SK-N-SH (cell line): ENCODE measurements around the gene ABCC4. TPM values are rescaled to one million over a fixed set of nuclear protein-coding genes. Genes with fewer than 3 reads are reported as not detected.

ENCODE experiments used
- CTCF ChIA-PET: fragments of 300-600, 350-600 bp; formaldehyde crosslinking; extraction: SDS; loops from one replicate; lab custom pipeline; 2021; lab: Yijun Ruan, JAX
- POLR2A ChIA-PET: fragments of 350-600 bp; sonication (Branson Sonifier 250); formaldehyde crosslinking; extraction: SDS; loops from one replicate; lab custom pipeline; 2020; ENCODE audit warnings: antibody characterized with exemption, inconsistent platforms; lab: Yijun Ruan, JAX
- DNase-seq: peaks from one replicate; pipeline ENCODE4 v3.0.0; 2012
- H2AFZ ChIP-seq: fragments of 200-600 bp; sonication (generic); 2 replicates; pipeline ENCODE4 v1.8.1; 2016; ENCODE audit warnings: antibody characterized with exemption, mild to moderate bottlenecking, low read depth
- H3F3A ChIP-seq: fragments of 200-600 bp; sonication (generic); replicated peaks from 2 replicates; pipeline ENCODE3; 2016; ENCODE audit warnings: antibody characterized with exemption, mild to moderate bottlenecking; ENCODE audit not compliant: insufficient read depth
- H3K27ac ChIP-seq, 2 experiments: fragments of 200-500 bp in 1 of 2; fragments of 200-600 bp in 1 of 2; sonication (Bioruptor generic) in 1 of 2; sonication (generic), shearing (Covaris generic) in 1 of 2; 2 replicates each; pipeline versions ENCODE4 v1.5.1 to v1.6.1; 2014 to 2016; ENCODE audit warnings: low read depth in 2 of 2, inconsistent platforms in 1 of 2, low read length in 1 of 2, mild to moderate bottlenecking in 1 of 2, mixed read lengths in 1 of 2
- H3K27me3 ChIP-seq: fragments of 200-600 bp; sonication (generic), shearing (Covaris generic); 2 replicates; pipeline ENCODE4 v1.6.1; 2016; ENCODE audit warnings: mixed run types; ENCODE audit not compliant: insufficient read depth
- H3K36me3 ChIP-seq, 2 experiments: fragments of 200-500 bp in 1 of 2; fragments of 200-600 bp in 1 of 2; sonication (Bioruptor generic) in 1 of 2; sonication (generic) in 1 of 2; replicated peaks in 1 of 2; 2 replicates each; pipeline versions ENCODE3 to v1.5.1; 2014 to 2016; ENCODE audit warnings: low read length in 1 of 2, mild to moderate bottlenecking in 1 of 2; ENCODE audit not compliant: insufficient read depth in 2 of 2, control insufficient read depth in 1 of 2
- H3K4me1 ChIP-seq, 2 experiments: fragments of 200-500 bp in 1 of 2; fragments of 200-600 bp in 1 of 2; sonication (Bioruptor generic) in 1 of 2; sonication (generic), shearing (Covaris generic) in 1 of 2; 2 replicates each; pipeline versions ENCODE4 v1.5.1 to v1.6.1; 2014 to 2016; ENCODE audit warnings: low read depth in 1 of 2, low read length in 1 of 2, mixed run types in 1 of 2; ENCODE audit not compliant: insufficient read depth in 2 of 2, control insufficient read depth in 1 of 2
- H3K4me2 ChIP-seq: fragments of 200-600 bp; sonication (generic), shearing (Covaris generic); 2 replicates; pipeline ENCODE4 v1.6.1; 2017; ENCODE audit warnings: mixed run types
- H3K4me3 ChIP-seq, 2 experiments: fragments of 200-500 bp in 1 of 2; fragments of 200-600 bp in 1 of 2; sonication (Bioruptor generic) in 1 of 2; sonication (generic), shearing (Covaris generic) in 1 of 2; 2 replicates each; pipeline versions ENCODE4 v1.5.1 to v1.8.1; 2014 to 2016; ENCODE audit warnings: low read depth in 2 of 2, inconsistent platforms in 1 of 2, low read length in 1 of 2, mild to moderate bottlenecking in 1 of 2, mixed read lengths in 1 of 2, moderate library complexity in 1 of 2
- H3K79me2 ChIP-seq: fragments of 200-600 bp; sonication (generic); 2 replicates; pipeline ENCODE4 v1.8.1; 2017; ENCODE audit warnings: mild to moderate bottlenecking; ENCODE audit not compliant: insufficient read depth
- H3K9ac ChIP-seq: fragments of 200-600 bp; sonication (generic); 2 replicates; pipeline ENCODE4 v1.6.1; 2017; ENCODE audit warnings: mixed run types
- H3K9me2 ChIP-seq: fragments of 200-600 bp; sonication (generic); 2 replicates; pipeline ENCODE4 v1.6.1; 2017; ENCODE audit warnings: mixed run types
- H3K9me3 ChIP-seq: fragments of 200-600 bp; sonication (generic); 2 replicates; pipeline ENCODE4 v1.6.1; 2017; ENCODE audit warnings: mixed run types, mild to moderate bottlenecking, moderate library complexity
- H4K20me1 ChIP-seq: fragments of 200-600 bp; sonication (generic); 2 replicates; pipeline ENCODE4 v1.6.1; 2017; ENCODE audit warnings: mild to moderate bottlenecking, mixed run types; ENCODE audit not compliant: insufficient read depth
- EP300 ChIP-seq, 2 experiments: IDR thresholded peaks; 2 replicates each; pipeline versions ENCODE4 v1.4.0 to v1.6.1; 2012; ENCODE audit warnings: borderline replicate concordance in 1 of 2, low read depth in 1 of 2, low read length in 1 of 2
- EZH2phosphoT487 ChIP-seq: fragments of 200-600 bp; sonication (generic); IDR thresholded peaks from 2 replicates; pipeline ENCODE4 v1.6.1; 2017; ENCODE audit warnings: low read depth, mixed run types, mild to moderate bottlenecking, antibody characterized with exemption, moderate library complexity, borderline replicate concordance
- FOSL2 ChIP-seq: IDR thresholded peaks from 2 replicates; pipeline ENCODE4 v1.4.0; 2012; ENCODE audit warnings: low read depth, mild to moderate bottlenecking, moderate library complexity, borderline replicate concordance
- FOXJ3 ChIP-seq: sonication (generic); formaldehyde crosslinking; IDR thresholded peaks from 2 replicates; pipeline ENCODE4 v1.5.1; 2020; ENCODE audit warnings: mild to moderate bottlenecking, missing genetic modification reagents
- FOXM1 ChIP-seq: IDR thresholded peaks from 2 replicates; pipeline ENCODE4 v1.4.0; 2012; ENCODE audit warnings: low read depth, mild to moderate bottlenecking
- GATA2 ChIP-seq: sonication (generic); formaldehyde crosslinking; IDR thresholded peaks from 2 replicates; pipeline ENCODE4 v1.5.0; 2020; ENCODE audit warnings: mild to moderate bottlenecking, missing genetic modification reagents
- RAD21 ChIP-seq: IDR thresholded peaks from 2 replicates; pipeline ENCODE4 v1.6.1; 2012; ENCODE audit warnings: mild to moderate bottlenecking, low read length
- RCOR1 ChIP-seq: fragments of 150-350 bp; IDR thresholded peaks from 2 replicates; pipeline ENCODE4 v1.6.1; 2017; ENCODE audit warnings: antibody characterized with exemption, low read length
- RFX5 ChIP-seq: IDR thresholded peaks from 2 replicates; pipeline ENCODE4 v1.6.1; 2012; ENCODE audit warnings: mild to moderate bottlenecking, improper control_type of control experiment, low read length
- SMC3 ChIP-seq: IDR thresholded peaks from 2 replicates; pipeline ENCODE4 v1.6.1; 2012; ENCODE audit warnings: low read depth, low read length, improper control_type of control experiment
- TAF1 ChIP-seq: IDR thresholded peaks from 2 replicates; pipeline ENCODE4 v1.6.1; 2012; ENCODE audit warnings: low read depth, mild to moderate bottlenecking, low read length, moderate library complexity, borderline replicate concordance
- USF1 ChIP-seq: IDR thresholded peaks from 2 replicates; pipeline ENCODE4 v1.4.0; 2012; ENCODE audit warnings: low read depth, borderline replicate concordance
- YY1 ChIP-seq: IDR thresholded peaks from 2 replicates; pipeline ENCODE4 v1.4.0; 2012; ENCODE audit warnings: low read depth, mild to moderate bottlenecking
- WGBS: methylation state at CpG from one replicate; pipeline ENCODE4 v1.1.6; 2017; ENCODE audit warnings: low lambda C conversion rate; 5-methylcytosine and 5-hydroxymethylcytosine counted together
- polyA plus RNA-seq, 3 experiments: library from polyadenylated mRNA; depleted of rRNA; stranded (reverse); fragments of >200 nt; gene quantifications; 2 replicates each; pipeline ENCODE4 v1.2.3, GENCODE V29; 2012
- TF ChIP-seq, protein P1 (sequence below): IDR thresholded peaks from 2 replicates; pipeline ENCODE4 v1.4.0; 2012; ENCODE audit warnings: low read depth, borderline replicate concordance
- TF ChIP-seq, protein P2 (sequence below): fragments of 200-600 bp; sonication (generic); IDR thresholded peaks from 2 replicates; pipeline ENCODE4 v1.6.1; 2017; ENCODE audit warnings: antibody characterized with exemption, mild to moderate bottlenecking, moderate library complexity
- TF ChIP-seq, protein P3 (sequence below): IDR thresholded peaks from 2 replicates; pipeline ENCODE4; 2012
- TF ChIP-seq, protein P4 (sequence below): IDR thresholded peaks from 2 replicates; pipeline ENCODE4 v1.6.1; 2012; ENCODE audit warnings: mild to moderate bottlenecking, low read depth, low read length, moderate library complexity

Gene ABCC4
- polyA plus RNA-seq, 1 of the 3 experiments (the other 2 are of a cell fraction) = 7.8 TPM

- Histone ChIP-seq H3K9ac (no peak overlapping the region), H3K4me2 (no peak overlapping the region), H3F3A (no peaks in the 10 kb centered on the region), H4K20me1 (no peaks in the 10 kb centered on the region), H3K36me3 (no peaks in the 10 kb centered on the region), H3K27ac (no peak overlapping the region), H3K9me3 (no peaks in the 10 kb centered on the region), H3K4me3 (no peak overlapping the region), H3K79me2 (no peaks in the 10 kb centered on the region), H3K9me2 (no peaks in the 10 kb centered on the region), H3K4me1 (no peaks in the 10 kb centered on the region), H3K27me3 (no peaks in the 10 kb centered on the region), H2AFZ (no peak overlapping the region)
- WGBS = 71% methylated on average over 3 of the region's 3 CpGs
- POLR2A ChIA-PET = no interaction called here
- no peak for TF ChIP-seq USF1
- CTCF ChIA-PET = no interaction called here
- DNase-seq = no peak
Observed at GRCh38 chr13:95343944-95344343, 42.7 kb upstream of the ABCC4 start.

DNA sequence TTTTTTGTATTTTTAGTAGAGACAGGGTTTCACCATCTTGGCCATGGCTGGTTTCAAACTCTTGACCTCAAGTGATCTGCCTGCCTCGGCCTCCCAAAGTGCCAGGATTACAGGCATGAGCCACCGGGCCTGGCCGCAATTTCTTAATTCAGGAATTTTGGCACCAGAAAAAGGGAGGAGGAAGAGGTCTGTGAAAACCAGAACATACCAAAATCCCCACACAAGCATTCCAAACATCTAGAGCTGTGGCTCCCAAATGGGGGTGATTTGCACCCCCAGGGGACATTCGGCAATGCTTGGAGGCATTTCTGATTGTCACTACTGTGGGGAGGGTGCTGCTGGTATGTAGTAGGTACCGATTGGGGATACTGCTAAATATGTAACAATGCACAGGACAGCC lies 40.2 kb upstream of the ABCC4 start:
- ChIA-PET CTCF (interaction anchor here (0.8 to 1.2 kb wide), 3 partner anchors 13 to 150 kb away, joined by 3 to 4 read pairs (median 3); no protein-coding TSS in a partner anchor), POLR2A (no interaction called here)
- Histone ChIP-seq H3K9ac (no peak overlapping the region), H3K4me1 (no peaks in the 10 kb centered on the region), H3K27ac (no peak overlapping the region), H4K20me1 (no peaks in the 10 kb centered on the region), H2AFZ (no peak overlapping the region), H3F3A (no peaks in the 10 kb centered on the region), H3K9me3 (no peaks in the 10 kb centered on the region), H3K4me2 (no peak overlapping the region), H3K27me3 (no peaks in the 10 kb centered on the region), H3K9me2 (no peaks in the 10 kb centered on the region), H3K79me2 (no peaks in the 10 kb centered on the region), H3K36me3 (no peaks in the 10 kb centered on the region), H3K4me3 (no peak overlapping the region)
- WGBS = 69% methylated on average over 5 of the region's 5 CpGs
- DNase-seq = no peak
- no peak for TF ChIP-seq SMC3
- TF ChIP-seq RAD21 = no peak
- TF ChIP-seq, protein P1, sequence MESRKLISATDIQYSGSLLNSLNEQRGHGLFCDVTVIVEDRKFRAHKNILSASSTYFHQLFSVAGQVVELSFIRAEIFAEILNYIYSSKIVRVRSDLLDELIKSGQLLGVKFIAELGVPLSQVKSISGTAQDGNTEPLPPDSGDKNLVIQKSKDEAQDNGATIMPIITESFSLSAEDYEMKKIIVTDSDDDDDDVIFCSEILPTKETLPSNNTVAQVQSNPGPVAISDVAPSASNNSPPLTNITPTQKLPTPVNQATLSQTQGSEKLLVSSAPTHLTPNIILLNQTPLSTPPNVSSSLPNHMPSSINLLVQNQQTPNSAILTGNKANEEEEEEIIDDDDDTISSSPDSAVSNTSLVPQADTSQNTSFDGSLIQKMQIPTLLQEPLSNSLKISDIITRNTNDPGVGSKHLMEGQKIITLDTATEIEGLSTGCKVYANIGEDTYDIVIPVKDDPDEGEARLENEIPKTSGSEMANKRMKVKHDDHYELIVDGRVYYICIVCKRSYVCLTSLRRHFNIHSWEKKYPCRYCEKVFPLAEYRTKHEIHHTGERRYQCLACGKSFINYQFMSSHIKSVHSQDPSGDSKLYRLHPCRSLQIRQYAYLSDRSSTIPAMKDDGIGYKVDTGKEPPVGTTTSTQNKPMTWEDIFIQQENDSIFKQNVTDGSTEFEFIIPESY = no peak
- no peak for TF ChIP-seq EP300 (IDR thresholded peaks at IDR 0.05; ENCODE audit: borderline replicate concordance in 1 of 2, low read depth in 1 of 2, low read length in 1 of 2)
- no peak for TF ChIP-seq RFX5
- TF ChIP-seq RCOR1 = no peak
- no peak for TF ChIP-seq GATA2 (CRISPR knock-in tag)
- TF ChIP-seq, protein P2, sequence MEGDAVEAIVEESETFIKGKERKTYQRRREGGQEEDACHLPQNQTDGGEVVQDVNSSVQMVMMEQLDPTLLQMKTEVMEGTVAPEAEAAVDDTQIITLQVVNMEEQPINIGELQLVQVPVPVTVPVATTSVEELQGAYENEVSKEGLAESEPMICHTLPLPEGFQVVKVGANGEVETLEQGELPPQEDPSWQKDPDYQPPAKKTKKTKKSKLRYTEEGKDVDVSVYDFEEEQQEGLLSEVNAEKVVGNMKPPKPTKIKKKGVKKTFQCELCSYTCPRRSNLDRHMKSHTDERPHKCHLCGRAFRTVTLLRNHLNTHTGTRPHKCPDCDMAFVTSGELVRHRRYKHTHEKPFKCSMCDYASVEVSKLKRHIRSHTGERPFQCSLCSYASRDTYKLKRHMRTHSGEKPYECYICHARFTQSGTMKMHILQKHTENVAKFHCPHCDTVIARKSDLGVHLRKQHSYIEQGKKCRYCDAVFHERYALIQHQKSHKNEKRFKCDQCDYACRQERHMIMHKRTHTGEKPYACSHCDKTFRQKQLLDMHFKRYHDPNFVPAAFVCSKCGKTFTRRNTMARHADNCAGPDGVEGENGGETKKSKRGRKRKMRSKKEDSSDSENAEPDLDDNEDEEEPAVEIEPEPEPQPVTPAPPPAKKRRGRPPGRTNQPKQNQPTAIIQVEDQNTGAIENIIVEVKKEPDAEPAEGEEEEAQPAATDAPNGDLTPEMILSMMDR = no peak
- TF ChIP-seq EZH2phosphoT487 = no peak
- TF ChIP-seq YY1 = no peak
- TF ChIP-seq USF1 = no peak
- no peak for TF ChIP-seq FOXM1
- TF ChIP-seq, protein P3, sequence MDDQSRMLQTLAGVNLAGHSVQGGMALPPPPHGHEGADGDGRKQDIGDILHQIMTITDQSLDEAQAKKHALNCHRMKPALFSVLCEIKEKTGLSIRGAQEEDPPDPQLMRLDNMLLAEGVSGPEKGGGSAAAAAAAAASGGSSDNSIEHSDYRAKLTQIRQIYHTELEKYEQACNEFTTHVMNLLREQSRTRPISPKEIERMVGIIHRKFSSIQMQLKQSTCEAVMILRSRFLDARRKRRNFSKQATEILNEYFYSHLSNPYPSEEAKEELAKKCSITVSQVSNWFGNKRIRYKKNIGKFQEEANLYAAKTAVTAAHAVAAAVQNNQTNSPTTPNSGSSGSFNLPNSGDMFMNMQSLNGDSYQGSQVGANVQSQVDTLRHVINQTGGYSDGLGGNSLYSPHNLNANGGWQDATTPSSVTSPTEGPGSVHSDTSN = no peak
- no peak for TF ChIP-seq TAF1
- TF ChIP-seq, protein P4, sequence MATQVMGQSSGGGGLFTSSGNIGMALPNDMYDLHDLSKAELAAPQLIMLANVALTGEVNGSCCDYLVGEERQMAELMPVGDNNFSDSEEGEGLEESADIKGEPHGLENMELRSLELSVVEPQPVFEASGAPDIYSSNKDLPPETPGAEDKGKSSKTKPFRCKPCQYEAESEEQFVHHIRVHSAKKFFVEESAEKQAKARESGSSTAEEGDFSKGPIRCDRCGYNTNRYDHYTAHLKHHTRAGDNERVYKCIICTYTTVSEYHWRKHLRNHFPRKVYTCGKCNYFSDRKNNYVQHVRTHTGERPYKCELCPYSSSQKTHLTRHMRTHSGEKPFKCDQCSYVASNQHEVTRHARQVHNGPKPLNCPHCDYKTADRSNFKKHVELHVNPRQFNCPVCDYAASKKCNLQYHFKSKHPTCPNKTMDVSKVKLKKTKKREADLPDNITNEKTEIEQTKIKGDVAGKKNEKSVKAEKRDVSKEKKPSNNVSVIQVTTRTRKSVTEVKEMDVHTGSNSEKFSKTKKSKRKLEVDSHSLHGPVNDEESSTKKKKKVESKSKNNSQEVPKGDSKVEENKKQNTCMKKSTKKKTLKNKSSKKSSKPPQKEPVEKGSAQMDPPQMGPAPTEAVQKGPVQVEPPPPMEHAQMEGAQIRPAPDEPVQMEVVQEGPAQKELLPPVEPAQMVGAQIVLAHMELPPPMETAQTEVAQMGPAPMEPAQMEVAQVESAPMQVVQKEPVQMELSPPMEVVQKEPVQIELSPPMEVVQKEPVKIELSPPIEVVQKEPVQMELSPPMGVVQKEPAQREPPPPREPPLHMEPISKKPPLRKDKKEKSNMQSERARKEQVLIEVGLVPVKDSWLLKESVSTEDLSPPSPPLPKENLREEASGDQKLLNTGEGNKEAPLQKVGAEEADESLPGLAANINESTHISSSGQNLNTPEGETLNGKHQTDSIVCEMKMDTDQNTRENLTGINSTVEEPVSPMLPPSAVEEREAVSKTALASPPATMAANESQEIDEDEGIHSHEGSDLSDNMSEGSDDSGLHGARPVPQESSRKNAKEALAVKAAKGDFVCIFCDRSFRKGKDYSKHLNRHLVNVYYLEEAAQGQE = no peak
- no peak for TF ChIP-seq FOSL2
- no peak for TF ChIP-seq FOXJ3 (CRISPR knock-in tag)
